Activated effector memory CD4-positive, alpha-beta T cell treated with Interleukin-2 at 50 U/mL for 16 hours (primary cell): ENCODE measurements around the gene TMEM200B.
"Not testable (repeated sequence)": the region's sequence is repeated elsewhere in the genome, so short reads cannot be mapped to it uniquely, and the experiment has no call there.

ENCODE experiments used
- DNase-seq: peaks from one replicate; pipeline ENCODE4 v3.0.0-alpha.2; 2020

Gene TMEM200B

DNA sequence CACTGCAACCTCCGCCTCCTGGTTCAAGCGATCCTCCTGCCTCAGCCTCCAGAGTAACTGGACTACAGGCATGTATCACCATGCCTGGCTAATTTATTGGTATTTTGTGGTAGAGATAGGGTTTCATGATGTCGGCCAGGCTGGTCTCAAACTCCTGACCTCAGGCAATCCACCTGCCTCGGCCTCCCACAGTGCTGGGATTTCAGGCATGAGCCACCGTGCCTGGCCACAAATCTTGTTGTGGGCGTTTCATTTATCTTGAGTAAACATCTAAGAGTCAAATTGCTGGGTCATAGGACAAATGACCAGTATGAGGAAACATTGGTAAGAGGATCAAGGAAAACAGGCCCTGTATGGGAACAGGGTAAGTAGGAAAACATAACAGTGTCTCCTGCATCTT lies 17.9 kb downstream of the TMEM200B start:
- DNase-seq: no peak

DNA sequence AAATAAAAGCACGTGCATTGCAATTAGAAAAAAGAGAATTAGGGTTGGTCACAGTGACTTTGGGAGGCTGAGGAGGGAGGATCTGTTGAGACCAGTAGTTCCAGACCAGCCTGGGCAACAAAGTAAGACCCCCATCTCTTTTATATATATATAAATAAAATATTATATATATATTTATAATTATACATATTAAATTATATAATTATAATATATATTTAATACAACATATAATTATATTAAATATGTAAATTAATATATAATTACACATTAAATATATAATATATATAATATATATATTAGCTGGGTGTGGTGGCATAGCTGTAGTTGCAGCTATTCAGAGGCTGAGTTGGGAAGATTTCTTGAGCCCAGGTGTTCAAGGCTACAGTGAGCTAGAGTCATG lies 23.2 kb downstream of the TMEM200B start:
- DNase-seq: no peak

DNA sequence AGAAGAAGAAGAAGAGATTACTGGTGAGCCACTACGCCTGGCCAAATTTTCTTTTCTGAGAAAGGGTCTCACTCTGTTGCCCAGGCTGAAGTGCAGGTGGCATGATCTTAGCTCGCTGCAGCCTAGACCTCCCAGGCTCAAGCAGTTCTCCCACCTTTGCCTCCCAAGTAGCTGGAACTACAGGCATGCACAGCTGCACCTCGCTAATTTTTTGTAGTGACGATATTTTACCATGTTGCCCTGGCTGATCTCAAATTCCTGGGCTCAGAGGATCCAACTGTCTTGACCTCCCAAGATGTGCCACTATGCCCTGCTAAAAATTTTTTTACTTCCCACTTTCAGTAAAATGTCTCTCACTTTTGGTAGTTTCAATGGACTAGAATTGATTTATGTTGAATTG lies 24.4 kb downstream of the TMEM200B start:
- DNase-seq: no peak

DNA sequence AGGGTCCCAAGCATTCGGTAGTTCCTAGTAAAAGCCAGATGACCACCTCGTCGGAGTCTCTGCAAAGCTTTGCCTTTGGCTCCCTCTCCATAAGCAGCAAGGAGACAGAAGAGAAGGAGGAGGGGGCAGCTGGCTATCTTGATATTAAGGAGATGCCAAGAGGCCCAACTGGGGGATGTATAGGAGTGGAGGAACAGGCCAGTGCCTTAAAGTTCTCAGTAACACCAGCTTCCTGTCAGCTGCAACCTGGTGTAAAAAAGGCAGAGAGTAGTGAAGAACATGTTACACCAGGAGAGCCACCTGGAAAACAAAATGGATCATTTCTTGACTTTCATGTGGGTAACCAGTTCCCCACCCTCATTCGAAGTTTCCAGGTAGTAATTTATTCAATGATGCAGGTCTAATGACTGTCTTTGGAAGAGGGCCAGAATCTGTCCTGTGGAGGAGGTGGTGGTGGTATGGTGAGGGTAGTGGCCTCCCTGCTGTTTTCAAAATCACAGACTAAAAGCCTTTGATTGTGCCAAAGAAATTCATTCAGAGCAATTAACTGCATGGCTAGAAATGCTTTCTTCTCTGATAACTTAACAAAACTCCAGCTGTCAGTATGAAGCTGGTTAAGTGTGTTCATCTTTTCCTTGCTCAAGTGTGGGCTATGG lies 27.3 kb downstream of the TMEM200B start:
- DNase-seq: no peak

DNA sequence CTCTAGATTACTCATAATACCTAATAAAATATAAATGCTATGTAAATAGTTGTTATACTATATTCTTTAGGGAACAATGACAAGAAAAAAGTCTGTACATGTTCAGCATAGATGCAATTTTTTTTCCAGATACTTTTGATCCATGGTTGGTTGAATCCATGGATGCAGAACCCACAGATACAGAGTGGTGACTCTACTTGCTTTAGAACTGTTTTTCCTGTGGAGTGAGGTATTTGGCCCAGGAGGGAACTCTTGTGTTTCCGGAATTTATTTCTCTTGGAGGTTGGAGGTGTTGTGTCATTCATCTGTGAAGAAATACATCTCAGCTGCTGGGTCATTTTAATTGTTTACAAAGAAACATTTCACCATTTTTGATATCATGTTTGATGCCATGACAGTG lies 28.7 kb downstream of the TMEM200B start:
- no peak for DNase-seq

DNA sequence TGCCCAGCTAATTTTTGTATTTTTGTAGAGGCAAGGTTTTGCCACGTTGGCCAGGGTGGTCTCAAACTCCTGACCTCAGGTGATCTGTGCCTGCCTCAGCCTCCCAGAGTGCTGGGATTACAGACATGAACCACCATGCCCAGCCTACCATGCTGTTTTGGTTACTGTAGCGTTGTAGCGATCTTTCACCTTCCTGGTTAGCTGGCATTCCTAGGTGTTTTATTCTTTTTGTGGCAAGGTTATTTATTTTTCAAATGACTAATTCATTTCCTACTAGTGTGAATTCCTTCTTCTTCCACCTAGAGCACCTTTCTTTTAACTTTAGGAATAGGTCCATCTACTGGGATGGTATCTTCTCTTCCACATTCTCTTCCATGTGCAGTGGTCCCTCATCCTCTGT lies 29.3 kb downstream of the TMEM200B start:
- no peak for DNase-seq

DNA sequence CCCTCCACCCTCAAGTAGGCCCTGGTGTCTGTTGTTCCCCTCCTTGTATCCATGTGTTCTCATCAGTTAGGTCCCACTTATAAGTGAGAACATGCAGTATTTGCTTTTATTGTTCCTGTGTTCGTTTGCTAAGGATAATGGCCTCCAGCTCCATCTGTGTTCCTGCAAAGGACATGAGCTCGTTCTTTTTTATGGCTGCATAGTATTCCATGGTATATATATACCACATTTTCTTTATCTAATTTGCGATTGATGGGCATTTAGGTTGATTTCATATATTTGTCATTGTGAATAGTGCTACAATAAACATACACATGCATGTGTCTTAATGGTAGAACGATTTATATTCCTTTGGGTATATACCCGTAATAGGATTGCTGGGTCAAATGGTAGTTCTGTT lies 31.0 kb downstream of the TMEM200B start:
- DNase-seq: not testable (repeated sequence)

DNA sequence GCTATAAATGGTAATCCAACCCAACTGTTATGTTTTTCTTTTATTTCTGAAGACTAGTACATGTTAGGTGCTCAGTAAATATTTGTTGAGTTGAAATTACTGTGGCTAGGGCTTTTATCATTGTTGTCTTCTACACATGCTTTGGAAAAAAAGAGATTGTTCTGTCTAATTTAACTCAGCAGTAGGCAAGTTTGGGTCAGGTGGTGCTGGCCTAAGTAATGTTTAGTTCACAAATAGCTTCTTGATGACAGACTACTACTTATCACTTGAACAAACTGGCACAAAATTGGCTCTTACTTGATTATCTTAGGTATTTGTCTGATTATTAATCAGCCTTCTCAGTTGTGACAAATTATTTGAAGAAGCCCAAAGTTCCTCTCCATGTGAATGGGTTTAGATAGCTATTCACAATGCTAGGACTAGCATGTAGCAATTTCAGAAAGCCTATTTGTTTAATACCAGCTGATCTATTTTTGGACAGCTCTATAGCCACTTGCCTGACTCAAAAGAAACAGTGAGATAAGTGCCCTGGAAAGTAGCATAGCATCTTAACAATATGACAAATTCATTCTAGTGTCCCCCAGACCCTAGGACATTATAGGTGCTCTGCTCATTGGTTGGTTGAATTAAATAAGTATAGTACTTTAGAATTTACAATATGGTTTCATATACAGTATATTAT lies 32.6 kb downstream of the TMEM200B start:
- no peak for DNase-seq

DNA sequence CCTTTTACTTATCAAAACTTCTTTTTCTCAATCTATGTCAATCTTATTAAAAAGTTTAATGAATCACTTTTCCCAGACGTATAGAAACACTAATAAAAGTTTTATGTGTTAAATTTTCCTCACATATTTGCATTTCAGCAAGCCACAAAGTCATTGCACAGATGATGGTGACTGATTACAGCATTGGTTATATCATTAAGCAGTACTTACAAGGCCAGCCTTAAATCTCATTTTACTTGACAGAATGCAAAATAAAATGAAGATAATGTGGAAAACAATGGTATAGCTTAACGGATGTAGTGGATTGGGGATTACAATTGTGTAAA lies 39.5 kb downstream of the TMEM200B start:
- DNase-seq: no peak

DNA sequence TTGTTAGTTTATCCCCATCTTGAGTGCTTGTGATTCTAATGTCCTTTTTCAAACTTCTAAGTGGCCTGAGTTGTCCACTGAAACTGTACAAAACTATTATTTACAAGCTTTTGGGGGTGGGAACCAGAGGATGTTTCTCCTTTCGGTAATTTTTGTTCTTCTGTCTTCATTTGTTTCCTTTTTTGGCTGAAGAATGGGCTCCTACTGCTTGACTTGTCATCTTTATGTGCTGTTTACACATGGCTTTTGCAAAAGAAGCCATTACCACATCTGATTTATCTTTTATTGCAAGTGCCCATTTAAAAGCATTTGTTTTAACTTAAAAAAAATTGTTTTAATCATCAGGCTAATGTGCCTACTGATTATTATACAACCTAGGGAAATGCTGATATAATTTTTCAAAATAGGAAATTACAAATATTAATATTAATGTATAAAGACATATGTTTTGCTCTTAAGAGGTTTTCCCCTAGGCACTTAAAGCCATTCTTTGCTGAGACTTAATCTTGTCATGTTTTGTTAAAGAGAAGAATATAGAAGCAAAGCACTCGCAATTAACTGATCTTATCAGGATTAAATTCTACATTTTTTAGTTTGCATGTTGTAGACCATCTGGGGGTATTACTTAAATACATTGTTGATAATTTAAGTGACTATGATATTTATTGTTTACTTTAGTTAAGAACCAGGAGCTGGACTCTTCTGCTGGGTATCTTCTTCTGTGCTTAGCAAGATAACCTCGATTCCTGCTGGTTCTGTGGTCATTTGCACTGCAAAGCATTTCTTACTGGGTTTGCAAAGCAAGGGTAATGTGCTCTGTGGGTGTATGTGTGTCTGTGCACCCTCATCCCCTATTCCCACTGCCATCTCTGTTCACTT lies 40.1 kb downstream of the TMEM200B start:
- no peak for DNase-seq

DNA sequence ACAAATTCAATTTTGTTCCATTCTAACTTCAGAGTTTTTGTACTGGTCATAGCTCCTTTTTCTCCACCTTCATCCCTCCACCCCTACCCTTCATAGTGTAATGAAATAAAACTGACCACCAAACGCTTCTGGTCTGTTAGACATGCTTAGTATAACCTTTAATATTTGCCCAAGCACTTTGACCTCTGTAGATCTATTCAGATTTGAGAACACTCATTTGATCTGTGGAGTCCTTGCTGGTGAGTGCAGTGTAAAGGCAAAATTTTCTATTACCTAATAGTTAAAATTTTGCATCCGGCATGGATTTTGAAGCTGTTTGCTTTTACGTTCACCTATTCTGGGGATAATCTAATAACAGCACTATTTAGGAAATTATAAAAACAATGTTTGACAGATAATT lies 41.2 kb downstream of the TMEM200B start:
- no peak for DNase-seq

DNA sequence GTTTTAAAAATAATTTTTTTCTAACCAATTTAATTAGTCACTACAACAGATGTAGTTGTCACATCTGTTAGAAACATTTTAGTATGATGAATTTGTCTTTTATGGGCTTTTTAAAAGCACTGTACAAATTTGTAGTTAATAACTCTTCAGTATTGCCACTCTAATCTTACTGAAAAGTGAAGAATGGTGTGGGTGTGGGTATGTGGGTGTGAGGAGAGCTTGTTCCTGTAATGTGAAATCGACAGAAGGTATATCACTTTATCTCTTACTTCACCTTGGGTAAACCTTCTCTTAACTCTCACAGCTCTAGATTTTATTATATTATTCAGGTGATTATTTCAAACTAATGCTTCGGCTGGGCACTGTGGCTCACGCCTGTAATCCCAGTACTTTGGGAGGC lies 42.5 kb downstream of the TMEM200B start:
- DNase-seq: no peak

DNA sequence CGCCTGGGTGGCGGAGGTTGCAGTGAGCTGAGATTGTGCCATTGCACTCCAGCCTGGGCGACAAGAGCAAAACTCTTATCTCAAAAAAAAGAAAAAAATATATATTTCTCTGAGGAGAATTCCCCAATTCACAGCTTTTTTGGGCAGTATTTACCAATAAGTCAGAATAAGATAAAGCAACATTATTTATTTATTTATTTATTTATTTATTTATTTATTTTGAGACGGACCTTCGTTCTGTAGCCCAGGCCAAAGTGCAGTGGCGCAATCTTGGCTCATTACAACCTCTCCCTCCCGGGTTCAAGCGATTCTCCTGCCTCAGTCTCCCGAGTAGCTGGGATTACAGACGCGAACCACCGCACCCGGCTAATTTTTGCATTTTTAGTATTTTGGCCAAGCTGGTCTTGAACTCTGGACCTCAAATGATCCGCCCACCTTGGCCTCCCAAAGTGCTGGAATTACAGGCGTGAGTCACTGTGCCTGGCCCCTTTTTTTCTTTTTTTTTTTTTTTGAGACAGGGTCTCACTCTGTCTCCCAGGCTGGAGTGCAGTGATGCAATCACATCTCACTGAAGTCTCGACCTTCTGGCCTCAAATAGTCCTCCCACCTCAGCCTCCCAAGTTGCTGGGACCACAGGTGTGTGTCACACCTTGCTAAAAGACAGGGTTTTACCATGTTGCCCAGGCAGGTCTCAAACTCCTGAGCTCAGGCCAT lies 43.6 kb downstream of the TMEM200B start:
- DNase-seq: not testable (repeated sequence)

DNA sequence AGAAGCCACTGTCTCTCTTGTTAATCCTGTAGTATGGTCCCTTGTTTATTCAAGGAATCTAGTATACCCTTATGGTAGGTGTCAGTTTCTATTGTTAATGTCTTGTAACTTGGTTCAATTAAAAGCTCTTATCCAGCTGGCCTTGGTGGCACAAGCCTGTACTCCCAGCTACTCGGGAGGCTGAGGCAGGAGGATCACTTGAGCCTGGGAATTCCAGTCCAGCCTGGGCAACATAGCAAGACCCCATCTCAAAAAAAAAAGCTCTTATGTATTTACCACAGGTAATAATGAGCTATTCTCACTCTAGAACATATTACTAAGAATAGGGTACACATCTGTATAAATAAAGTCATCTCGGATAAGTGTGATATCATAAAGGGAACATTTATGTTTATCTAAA lies 46.5 kb downstream of the TMEM200B start:
- no peak for DNase-seq
